HG03097 (cell line): ENCODE data around the gene SNRPE.

Experiments used
- ATAC-seq: cut with Tn5 transposase; IDR thresholded peaks from one replicate; pipeline ENCODE4 v1.9.1; 2021; ENCODE audit not compliant: unreplicated experiment, low FRiP score

The SNRPE gene

DNA sequence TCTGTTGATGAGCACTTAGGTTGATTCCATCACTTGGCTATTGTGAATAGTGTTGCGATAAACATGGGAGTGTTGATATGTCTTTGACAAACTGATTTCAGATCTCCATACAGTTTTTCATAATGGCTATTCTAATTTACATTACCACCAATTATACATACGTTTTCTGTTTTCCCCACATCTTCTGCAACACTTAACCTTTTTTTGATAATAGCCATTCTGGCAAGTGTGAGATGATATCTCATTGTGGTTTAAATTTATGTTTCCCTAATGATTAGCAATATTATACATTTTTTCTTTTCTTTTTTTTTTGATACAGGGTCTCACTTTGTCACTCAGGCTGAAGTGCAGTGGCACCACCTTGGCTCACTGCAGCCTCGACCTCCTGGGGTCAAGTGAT lies 17.0 kb downstream of the SNRPE start:
- ATAC-seq, result no peak

DNA sequence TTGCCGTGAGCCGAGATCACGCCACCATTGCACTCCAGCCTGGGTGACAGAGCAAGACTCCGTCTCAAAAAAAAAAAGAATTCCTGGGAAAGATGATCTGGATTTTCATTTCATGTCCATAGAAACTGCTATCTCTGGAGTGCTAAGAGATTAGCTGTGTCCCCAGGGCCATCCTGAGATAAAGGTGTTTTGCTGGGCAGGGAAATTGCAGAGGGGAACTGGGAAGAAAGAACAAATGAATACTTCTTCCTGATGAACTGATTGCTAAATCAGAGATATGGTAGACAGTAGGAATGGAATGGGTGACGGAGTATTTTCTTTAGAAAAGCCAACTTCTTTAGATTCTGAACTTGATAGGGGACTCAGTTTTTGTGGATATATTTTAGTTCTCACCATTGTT lies 19.2 kb downstream of the SNRPE start:
- ATAC-seq, result no peak

DNA sequence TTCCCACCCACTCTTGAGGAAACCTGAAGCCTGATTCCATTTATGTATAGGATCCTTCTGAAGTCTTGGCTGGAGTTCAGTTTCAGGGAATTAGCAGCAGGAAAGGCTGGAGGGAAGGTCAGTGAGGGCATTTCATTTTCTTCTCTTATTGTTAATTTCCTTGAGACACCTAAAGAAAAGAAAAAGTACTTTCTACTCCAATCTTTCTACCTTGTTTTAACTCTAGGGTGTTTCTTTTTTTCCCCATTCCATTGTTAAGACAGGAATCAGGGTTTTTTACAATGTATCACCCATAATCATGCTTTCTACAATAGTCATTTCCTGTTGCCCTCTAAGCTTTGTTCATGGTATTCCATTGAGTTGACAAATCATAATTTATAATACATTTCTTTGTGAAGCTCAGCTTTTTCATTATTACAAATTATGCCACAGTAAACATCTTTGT lies 27.4 kb downstream of the SNRPE start:
- ATAC-seq, result no peak

DNA sequence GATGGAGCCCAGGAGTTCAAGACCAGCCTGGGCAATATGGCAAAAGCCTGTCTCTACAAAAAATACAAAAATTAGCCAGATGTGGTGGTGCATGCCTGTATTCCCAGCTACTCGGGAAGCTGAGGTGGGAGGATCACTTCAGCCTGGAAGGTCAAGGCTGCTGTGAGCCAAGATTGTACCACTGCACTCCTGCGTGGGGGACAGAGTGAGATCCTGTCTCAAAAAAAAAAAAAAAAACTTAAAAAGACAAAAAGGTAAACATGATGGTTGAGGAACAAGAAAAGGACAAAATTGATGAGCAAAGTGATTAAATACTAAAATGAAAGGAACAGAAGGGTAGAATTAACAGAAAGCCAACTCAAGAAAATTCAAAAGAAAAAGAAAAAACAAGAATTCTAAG lies 30.6 kb downstream of the SNRPE start:
- ATAC-seq, result no peak

DNA sequence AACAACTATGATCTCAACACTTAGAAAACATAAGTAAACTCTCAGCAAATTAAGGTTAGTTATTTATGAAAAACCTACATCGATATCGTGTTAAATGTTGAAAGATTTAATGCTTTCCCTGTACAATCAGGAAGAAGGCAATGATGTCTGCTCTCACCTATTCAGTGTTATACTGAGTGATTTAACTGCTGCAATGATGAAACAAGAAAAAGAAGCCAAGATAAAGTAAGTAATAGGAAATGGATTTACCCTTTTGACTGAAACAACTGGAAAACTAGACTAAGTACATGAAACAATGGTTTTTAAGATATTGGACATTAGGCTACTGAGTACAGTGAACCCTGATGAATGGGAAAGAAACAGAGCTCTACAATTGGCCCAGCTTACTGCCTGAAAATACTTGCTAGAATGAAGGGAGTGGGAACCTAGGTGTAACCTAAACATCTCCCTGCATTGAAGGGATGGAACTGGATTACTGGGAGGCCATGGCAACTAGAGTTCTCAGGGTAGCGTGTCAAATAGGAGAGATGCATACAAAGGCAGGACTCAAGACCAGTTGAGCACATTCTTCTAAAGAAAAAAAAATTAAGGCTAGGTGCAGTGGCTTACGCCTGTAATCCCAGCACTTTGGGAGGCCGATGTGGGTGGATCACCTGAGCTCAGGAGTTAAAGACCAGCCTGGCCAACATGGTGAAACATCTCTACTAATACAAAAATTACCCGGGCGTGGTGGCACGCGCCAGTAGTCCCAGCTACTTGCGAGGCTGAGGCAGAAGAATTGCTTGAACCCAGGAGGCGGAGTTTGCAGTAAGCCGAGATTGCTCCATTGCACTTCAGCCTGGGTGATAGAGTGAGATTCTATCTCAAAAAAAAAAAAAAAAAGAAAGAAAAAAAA lies 37.3 kb downstream of the SNRPE start:
- ATAC-seq, result no peak

GRCh38 chr1:203899353-203899716 lies 37.9 kb downstream of the SNRPE start:
- ATAC-seq, result no peak

- ATAC-seq, result no peak
Observed at GRCh38 chr1:203899869-203900714, 38.7 kb downstream of the SNRPE start.

GRCh38 chr1:203901581-203901980 lies 40.2 kb downstream of the SNRPE start:
- ATAC-seq, result no peak

DNA sequence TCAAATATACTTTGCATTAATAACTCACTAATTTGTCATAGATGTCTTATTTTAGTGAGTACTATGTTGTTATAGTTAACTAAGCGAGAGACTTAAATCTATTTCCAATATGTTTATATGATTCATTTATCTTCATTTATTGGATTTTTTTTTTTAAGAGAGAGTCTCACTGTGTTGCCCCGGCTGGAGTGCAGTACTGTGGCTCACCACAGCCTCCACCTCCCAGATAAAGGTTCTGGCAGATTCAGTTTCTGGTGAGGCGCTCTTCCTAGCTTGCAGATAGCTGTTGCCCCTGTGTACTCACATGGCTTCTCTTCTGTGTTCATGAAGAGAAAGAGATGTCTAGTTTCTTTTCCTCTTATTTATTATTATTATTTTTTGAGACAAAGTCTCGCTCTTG lies 43.9 kb downstream of the SNRPE start:
- ATAC-seq, result no peak

DNA sequence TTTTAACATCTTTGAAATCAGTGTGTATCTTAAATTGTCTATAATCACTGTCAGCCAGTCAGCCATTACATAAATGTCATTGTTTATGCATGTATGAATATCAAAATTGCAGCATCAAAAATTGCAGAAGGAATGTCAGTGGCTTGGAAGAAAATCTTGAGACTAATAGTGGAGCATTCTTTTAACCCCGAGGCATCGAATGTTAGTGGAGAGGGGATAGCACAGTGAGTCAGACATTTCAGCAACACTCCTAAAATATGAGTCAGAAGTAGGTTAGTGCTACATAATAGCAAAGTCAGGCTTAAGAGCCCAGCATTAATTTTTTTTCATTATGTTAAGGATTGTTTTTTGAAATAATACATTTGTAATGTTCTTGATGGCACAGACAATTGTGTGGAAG lies 45.5 kb downstream of the SNRPE start:
- no peak for ATAC-seq

DNA sequence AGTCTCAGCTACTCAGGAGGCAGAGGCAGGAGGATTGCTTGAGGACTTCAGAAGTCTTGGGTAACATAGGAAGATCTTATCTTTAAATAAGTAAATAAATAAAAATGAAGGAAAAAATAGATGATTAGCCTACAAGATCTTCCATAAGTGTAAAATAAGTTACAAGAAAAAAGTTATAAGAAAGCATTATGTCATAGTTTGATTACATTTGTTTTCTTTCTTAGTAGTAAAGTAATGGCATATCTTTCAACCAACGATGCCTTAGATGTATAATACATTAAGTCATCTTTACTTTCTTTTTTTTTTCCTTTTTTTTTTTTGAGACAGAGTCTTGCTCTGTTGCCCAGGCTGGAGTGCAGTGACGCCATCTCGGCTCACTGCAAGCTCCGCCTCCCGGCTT lies 46.5 kb downstream of the SNRPE start:
- no peak for ATAC-seq

- ATAC-seq, result no peak
Observed at GRCh38 chr1:203911806-203912205, 50.4 kb downstream of the SNRPE start.

DNA sequence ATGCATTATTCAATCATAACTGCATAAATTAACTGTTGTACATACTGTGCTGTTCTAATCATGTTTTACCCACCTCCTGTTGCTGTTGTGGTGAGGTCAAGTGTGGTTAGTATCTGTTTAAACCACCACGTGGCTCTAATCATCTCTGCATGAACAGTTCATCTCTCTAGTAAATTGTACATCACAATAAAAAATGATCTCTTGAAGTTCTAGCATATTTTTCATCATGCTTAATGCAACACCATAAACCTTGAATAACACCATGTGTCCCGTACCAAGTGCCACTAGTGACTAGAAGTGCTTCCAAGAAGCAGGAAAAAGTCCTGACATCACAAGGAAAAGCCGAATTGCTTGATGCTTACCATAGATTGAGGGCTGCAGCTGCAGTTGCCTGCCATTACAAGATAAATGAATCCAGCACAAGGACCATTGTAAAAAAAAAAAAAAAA lies 51.7 kb downstream of the SNRPE start:
- no peak for ATAC-seq

GRCh38 chr1:203914292-203914691 lies 52.9 kb downstream of the SNRPE start:
- ATAC-seq, result no peak

GRCh38 chr1:203915811-203916210 lies 54.4 kb downstream of the SNRPE start:
- ATAC-seq, result no peak

DNA sequence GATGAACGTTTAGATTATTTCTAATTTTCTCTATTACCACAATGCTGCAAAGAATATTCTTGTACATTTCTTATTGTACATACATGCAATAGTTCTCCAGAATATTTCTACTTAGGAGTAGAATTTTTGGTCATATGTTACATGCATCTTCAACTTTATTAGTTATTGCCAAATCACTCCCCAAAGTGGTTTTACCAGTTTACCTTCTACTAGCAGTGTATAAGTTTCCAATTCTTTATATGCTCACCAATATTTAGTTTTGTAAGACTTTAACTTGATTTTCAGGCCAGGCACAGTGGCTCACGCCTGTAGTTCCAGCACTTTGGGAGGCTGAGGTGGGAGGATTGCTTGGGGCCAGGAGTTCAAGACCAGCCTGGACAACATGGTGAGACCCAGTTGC lies 55.4 kb downstream of the SNRPE start:
- ATAC-seq, result no peak
